A673 (cell line): Measurements from ENCODE around the gene TUFM. TPM values are rescaled to one million over a fixed set of nuclear protein-coding genes. Genes with fewer than 3 reads are reported as not detected.
"Not testable (repeated sequence)": the region's sequence is repeated elsewhere in the genome, so short reads cannot be mapped to it uniquely, and the experiment has no call there.

Experiments used
- BruUV-seq: library from RNA; stranded (reverse); fragments of 400-500 nt; replicated peaks from 2 replicates; lab custom pipeline; 2021; lab: Mats Ljungman, UMichigan
- CTCF ChIA-PET: fragments of 300-600 bp; sonication (Branson Sonifier 250); formaldehyde crosslinking; loops from one replicate; lab custom pipeline; 2022; ENCODE audit warnings: antibody characterized with exemption; lab: Charles Lee
- POLR2A ChIA-PET: fragments of 300-600 bp; sonication (Branson Sonifier 250); formaldehyde crosslinking; loops from one replicate; lab custom pipeline; 2022; ENCODE audit warnings: antibody characterized with exemption; ENCODE audit not compliant: low non-redundant PET; lab: Charles Lee
- DNase-seq: peaks from one replicate; pipeline ENCODE4 v3.0.0-alpha.2; 2015; ENCODE audit warnings: low spot score
- H3K27ac ChIP-seq: fragments of 200-600 bp; sonication (generic); 2 replicates; pipeline ENCODE4 v1.5.1; 2016; ENCODE audit warnings: mixed run types, low read depth, mild to moderate bottlenecking, mixed read lengths, antibody characterized with exemption, low read length; ENCODE audit not compliant: poor library complexity, severe bottlenecking
- H3K27me3 ChIP-seq: fragments of 200-600 bp; sonication (generic); replicated peaks from 2 replicates; pipeline ENCODE4 v1.6.1; 2017; ENCODE audit warnings: mixed run types, low read depth, mild to moderate bottlenecking, mixed read lengths, antibody characterized with exemption, low read length; ENCODE audit not compliant: insufficient read depth, poor library complexity
- H3K36me3 ChIP-seq: fragments of 200-600 bp; sonication (generic); 2 replicates; pipeline ENCODE4 v1.6.1; 2016; ENCODE audit warnings: mixed run types, mild to moderate bottlenecking, mixed read lengths, antibody characterized with exemption, low read length; ENCODE audit not compliant: insufficient read depth, poor library complexity, severe bottlenecking
- H3K4me1 ChIP-seq: fragments of 200-600 bp; sonication (generic); 2 replicates; pipeline ENCODE4 v1.6.1; 2017; ENCODE audit warnings: mixed run types, mild to moderate bottlenecking, mixed read lengths, antibody characterized with exemption, low read length; ENCODE audit not compliant: insufficient read depth, poor library complexity, severe bottlenecking
- H3K4me3 ChIP-seq: fragments of 200-600 bp; sonication (generic); 2 replicates; pipeline ENCODE4 v1.5.1; 2016; ENCODE audit warnings: low read depth, mixed run types, mild to moderate bottlenecking, mixed read lengths, low read length; ENCODE audit not compliant: poor library complexity, severe bottlenecking
- H3K9me3 ChIP-seq: fragments of 200-600 bp; sonication (generic); 2 replicates; pipeline ENCODE4 v1.6.1; 2016; ENCODE audit warnings: mixed run types, low read depth, mild to moderate bottlenecking, mixed read lengths, antibody characterized with exemption, low read length; ENCODE audit not compliant: poor library complexity, severe bottlenecking
- CTCF ChIP-seq: fragments of 300-800, 200-600 bp; sonication (generic); conservative IDR thresholded peaks from 2 replicates; pipeline ENCODE4 v1.5.1; 2017; ENCODE audit warnings: low read depth, mild to moderate bottlenecking, antibody characterized with exemption, low read length, moderate library complexity, mixed read lengths
- EZH2 ChIP-seq: fragments of 200-600 bp; sonication (generic); IDR thresholded peaks from 2 replicates; pipeline ENCODE4 v1.6.1; 2017; ENCODE audit warnings: borderline replicate concordance, low read depth, mild to moderate bottlenecking, mixed read lengths, antibody characterized with exemption, low read length; ENCODE audit not compliant: poor library complexity, severe bottlenecking
- intact Hi-C: fragments of 100-400 bp; cut with micrococcal nuclease; formaldehyde crosslinking; loops from one replicate; pipeline ENCODE4 v1.10.0; 2022; ENCODE audit not compliant: unreplicated experiment
- total RNA-seq: library from RNA; stranded (reverse); gene quantifications from 2 replicates; pipeline ENCODE4 v1.2.3, GENCODE V29; 2021

The TUFM gene
- total RNA-seq, 1 experiment from 2014 or later: 228 TPM

- Histone ChIP-seq H3K36me3 (no peaks in the 10 kb centered on the region), H3K27me3 (no peaks in the 10 kb centered on the region), H3K27ac (no peak overlapping the region), H3K9me3 (no peaks in the 10 kb centered on the region), H3K4me3 (no peak overlapping the region), H3K4me1 (no peaks in the 10 kb centered on the region)
- intact Hi-C loops: no loop called here
- BruUV-seq: no TSS peak
- TF ChIP-seq EZH2 (no peak), CTCF (no peak)
- no peak for DNase-seq
- CTCF ChIA-PET: no interaction called here
- POLR2A ChIA-PET: no interaction called here
Observed at GRCh38 chr16:28884045-28884444, 37.9 kb upstream of the TUFM start.

- no peak for DNase-seq
- POLR2A ChIA-PET: no interaction called here
- intact Hi-C loops: no loop called here
- BruUV-seq: no TSS peak
- CTCF ChIA-PET: no interaction called here
- no peaks in the 10 kb centered on the region for H3K36me3 ChIP-seq
- no peak overlapping the region for H3K27ac ChIP-seq
- H3K4me1 ChIP-seq: no peaks in the 10 kb centered on the region
- H3K27me3 ChIP-seq: no peaks in the 10 kb centered on the region
- no peak overlapping the region for H3K4me3 ChIP-seq
- TF ChIP-seq CTCF (no peak), EZH2 (no peak)
- no peaks in the 10 kb centered on the region for H3K9me3 ChIP-seq
Observed at GRCh38 chr16:28883221-28883996, 37.3 kb upstream of the TUFM start.

- intact Hi-C loops: no loop called here
- no peak overlapping the region for H3K27ac ChIP-seq
- H3K36me3 ChIP-seq: no peaks in the 10 kb centered on the region
- no peak for TF ChIP-seq EZH2
- no peak for TF ChIP-seq CTCF
- H3K4me1 ChIP-seq: no peaks in the 10 kb centered on the region
- POLR2A ChIA-PET: no interaction called here
- H3K27me3 ChIP-seq: no peaks in the 10 kb centered on the region
- CTCF ChIA-PET: no interaction called here
- BruUV-seq: no TSS peak
- no peak overlapping the region for H3K4me3 ChIP-seq
- no peak for DNase-seq
- H3K9me3 ChIP-seq: no peaks in the 10 kb centered on the region
Observed at GRCh38 chr16:28882551-28883160, 36.5 kb upstream of the TUFM start.

GRCh38 chr16:28881565-28881964 lies 35.4 kb upstream of the TUFM start:
- H3K4me1 ChIP-seq, BruUV-seq, H3K27me3 ChIP-seq, CTCF ChIA-PET, intact Hi-C loops, DNase-seq, H3K27ac ChIP-seq, H3K4me3 ChIP-seq, H3K36me3 ChIP-seq, POLR2A ChIA-PET, H3K9me3 ChIP-seq: not testable (repeated sequence)
